ENCODE results near the gene HSPA1B. TPM values are rescaled to one million over a fixed set of nuclear protein-coding genes. Genes with fewer than 3 reads are reported as not detected.

HSPA1B gene
- total RNA-seq, 6 donors from 2014 or later = 92.2 to 177 (median 127) TPM

GRCh38 chr6:31780507-31781243 lies 46.9 kb upstream of the HSPA1B start:
- ATAC-seq (ENCODE audit: low FRiP score in 2 of 2) (no peak), DNase-seq (no peak)
- WGBS, 2 donors = 93% methylated on average over 20 of the region's 20 CpGs; no CpG with 5 or more reads in 1 of the 2 donors
- Histone ChIP-seq H3K4me3 (no peak overlapping the region), H3K4me1 (peaks cover 7 to 16% (median 12%) of the 10 kb centered on the region in 4 donors), H3K27ac (no peak overlapping the region), H3K27me3 (no peaks in the 10 kb centered on the region), H3K36me3 (peaks cover 18 to 74% (median 64%) of the 10 kb centered on the region in 4 donors), H3K9me3 (no peaks in the 10 kb centered on the region)
- TF ChIP-seq EP300 (IDR thresholded peaks at IDR 0.05) (no peak), CTCF (IDR thresholded peaks at IDR 0.05) (no peak), POLR2A (IDR thresholded peaks at IDR 0.05) (no peak), POLR2AphosphoS5 (IDR thresholded peaks at IDR 0.05) (no peak)

GRCh38 chr6:31781244-31782125 lies 46.1 kb upstream of the HSPA1B start:
- H3K4me3 ChIP-seq = no peak overlapping the region
- ATAC-seq (ENCODE audit: low FRiP score in 2 of 2) (no peak), DNase-seq (no peak)
- WGBS, 2 donors = 95 to 100% methylated on average over 2 to 11 of the region's 23 CpGs
- H3K4me1 ChIP-seq = peaks cover 7 to 13% (median 10%) of the 10 kb centered on the region in 4 donors
- no peaks in the 10 kb centered on the region for H3K9me3 ChIP-seq
- no peaks in the 10 kb centered on the region for H3K27me3 ChIP-seq
- peaks cover 18 to 77% (median 66%) of the 10 kb centered on the region in 4 donors for H3K36me3 ChIP-seq
- no peak for TF ChIP-seq EP300 (IDR thresholded peaks at IDR 0.05)
- no peak for TF ChIP-seq POLR2AphosphoS5 (IDR thresholded peaks at IDR 0.05)
- no peak for TF ChIP-seq POLR2A (IDR thresholded peaks at IDR 0.05)
- no peak for TF ChIP-seq CTCF (IDR thresholded peaks at IDR 0.05)
- no peak overlapping the region for H3K27ac ChIP-seq

- Histone ChIP-seq H3K27me3 (no peaks in the 10 kb centered on the region), H3K9me3 (no peaks in the 10 kb centered on the region), H3K4me3 (no peak overlapping the region), H3K36me3 (peaks cover 18 to 81% (median 66%) of the 10 kb centered on the region in 4 donors), H3K27ac (no peak overlapping the region), H3K4me1 (peaks cover 0 to 5% (median 2%) of the 10 kb centered on the region in 4 donors)
- 94 to 95% methylated on average over 12 to 32 of the region's 32 CpGs for WGBS, 2 donors
- DNase-seq (peak in 1 of 2 donors; percentile 68), ATAC-seq (ENCODE audit: low FRiP score in 2 of 2) (no peak)
- TF ChIP-seq POLR2A (IDR thresholded peaks at IDR 0.05) (no peak), EP300 (IDR thresholded peaks at IDR 0.05) (no peak), CTCF (IDR thresholded peaks at IDR 0.05) (no peak), POLR2AphosphoS5 (IDR thresholded peaks at IDR 0.05) (no peak)
Observed at GRCh38 chr6:31782126-31782855, 45.2 kb upstream of the HSPA1B start.

- H3K27ac ChIP-seq = no peak overlapping the region
- TF ChIP-seq POLR2A (IDR thresholded peaks at IDR 0.05) (no peak), EP300 (IDR thresholded peaks at IDR 0.05) (no peak), POLR2AphosphoS5 (IDR thresholded peaks at IDR 0.05) (no peak), CTCF (IDR thresholded peaks at IDR 0.05) (no peak)
- no peaks in the 10 kb centered on the region for H3K4me1 ChIP-seq
- no peaks in the 10 kb centered on the region for H3K27me3 ChIP-seq
- ATAC-seq (ENCODE audit: low FRiP score in 2 of 2) (no peak), DNase-seq (no peak)
- no peaks in the 10 kb centered on the region for H3K9me3 ChIP-seq
- H3K36me3 ChIP-seq = peaks cover 18 to 69% (median 58%) of the 10 kb centered on the region in 4 donors
- no peak overlapping the region for H3K4me3 ChIP-seq
- 95 to 96% methylated on average over 13 to 15 of the region's 15 CpGs for WGBS, 2 donors
Observed at GRCh38 chr6:31784098-31784925, 43.2 kb upstream of the HSPA1B start.
